NT2/D1 (cell line): Measurements from ENCODE around the gene SMIM22.
"Not testable (repeated sequence)": the region's sequence is repeated elsewhere in the genome, so short reads cannot be mapped to it uniquely, and the experiment has no call there.

Experiments used
- DNase-seq: peaks from one replicate; pipeline ENCODE4 v3.0.0-alpha.2; 2011; ENCODE audit warnings: low read depth, low spot score
- H3K27me3 ChIP-seq: 2 replicates; pipeline ENCODE4 v1.6.0; 2011; ENCODE audit warnings: mild to moderate bottlenecking; ENCODE audit not compliant: insufficient read length, insufficient read depth
- H3K36me3 ChIP-seq: 2 replicates; pipeline ENCODE4 v1.6.1; 2011; ENCODE audit warnings: mild to moderate bottlenecking, low read length, mixed read lengths; ENCODE audit not compliant: insufficient read depth, insufficient read length
- H3K4me1 ChIP-seq: 2 replicates; pipeline ENCODE4 v1.5.1; 2011; ENCODE audit not compliant: insufficient read depth, insufficient read length
- H3K4me3 ChIP-seq: 2 replicates; pipeline ENCODE4 v1.5.1; 2011; ENCODE audit warnings: low read depth; ENCODE audit not compliant: insufficient read length
- H3K9ac ChIP-seq: 2 replicates; pipeline ENCODE4 v1.6.0; 2011; ENCODE audit warnings: low read depth; ENCODE audit not compliant: insufficient read length
- H3K9me3 ChIP-seq: 2 replicates; pipeline ENCODE4 v1.5.1; 2011; ENCODE audit warnings: mild to moderate bottlenecking, low read length; ENCODE audit not compliant: insufficient read depth
- SUZ12 ChIP-seq: IDR thresholded peaks from 2 replicates; pipeline ENCODE4 v1.6.1; 2011; ENCODE audit not compliant: insufficient read length, insufficient read depth; ENCODE audit errors: extremely low read depth
- YY1 ChIP-seq: IDR thresholded peaks from 2 replicates; pipeline ENCODE4 v1.6.1; 2011; ENCODE audit not compliant: insufficient read length, insufficient read depth
- ZNF274 ChIP-seq: IDR thresholded peaks from 2 replicates; pipeline ENCODE4 v1.6.1; 2011; ENCODE audit warnings: mild to moderate bottlenecking, low read depth, low read length

SMIM22 gene

GRCh38 chr16:4783951-4784336 is 11.2 kb upstream of the SMIM22 start:
- no peak for TF ChIP-seq ZNF274
- no peak for TF ChIP-seq YY1
- TF ChIP-seq SUZ12 = no peak
- peaks cover 21% of the 10 kb centered on the region for H3K4me1 ChIP-seq

DNA sequence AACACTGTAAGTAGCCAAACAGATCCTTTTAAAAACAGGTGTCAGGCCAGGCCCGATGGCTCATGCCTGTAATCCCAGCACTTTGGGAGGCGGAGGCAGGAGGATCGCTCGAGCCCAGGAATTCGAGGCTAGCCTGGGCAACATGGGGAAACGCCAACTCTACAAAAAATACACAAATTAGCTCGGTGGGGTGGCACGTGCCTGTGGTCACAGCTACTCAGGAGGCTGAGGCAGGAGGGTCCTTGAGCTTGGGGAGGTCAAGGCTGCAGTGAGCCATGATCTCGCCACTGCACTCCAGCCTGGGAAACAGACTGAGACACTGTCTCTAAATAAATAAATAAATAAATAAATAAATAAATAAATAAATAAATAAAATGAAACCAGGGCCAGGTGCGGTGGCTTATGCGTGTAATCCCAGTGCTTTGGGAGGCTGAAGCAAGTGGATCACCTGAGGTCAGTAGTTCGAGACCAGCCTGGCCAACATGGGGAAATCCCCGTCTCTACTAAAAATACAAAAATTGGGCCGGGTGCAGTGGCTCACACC is 10.7 kb upstream of the SMIM22 start:
- DNase-seq, H3K9me3 ChIP-seq, H3K4me3 ChIP-seq, H3K36me3 ChIP-seq, H3K27me3 ChIP-seq, H3K9ac ChIP-seq: not testable (repeated sequence)
- H3K4me1 ChIP-seq = peaks cover 21% of the 10 kb centered on the region

More at GRCh38 chr16:4783951-4784336, 11.2 kb upstream of the SMIM22 start:
- H3K36me3 ChIP-seq = no peaks in the 10 kb centered on the region
- no peaks in the 10 kb centered on the region for H3K27me3 ChIP-seq
- no peak for DNase-seq
- H3K9ac ChIP-seq = no peak overlapping the region
- H3K4me3 ChIP-seq = no peak overlapping the region
- no peaks in the 10 kb centered on the region for H3K9me3 ChIP-seq

DNA sequence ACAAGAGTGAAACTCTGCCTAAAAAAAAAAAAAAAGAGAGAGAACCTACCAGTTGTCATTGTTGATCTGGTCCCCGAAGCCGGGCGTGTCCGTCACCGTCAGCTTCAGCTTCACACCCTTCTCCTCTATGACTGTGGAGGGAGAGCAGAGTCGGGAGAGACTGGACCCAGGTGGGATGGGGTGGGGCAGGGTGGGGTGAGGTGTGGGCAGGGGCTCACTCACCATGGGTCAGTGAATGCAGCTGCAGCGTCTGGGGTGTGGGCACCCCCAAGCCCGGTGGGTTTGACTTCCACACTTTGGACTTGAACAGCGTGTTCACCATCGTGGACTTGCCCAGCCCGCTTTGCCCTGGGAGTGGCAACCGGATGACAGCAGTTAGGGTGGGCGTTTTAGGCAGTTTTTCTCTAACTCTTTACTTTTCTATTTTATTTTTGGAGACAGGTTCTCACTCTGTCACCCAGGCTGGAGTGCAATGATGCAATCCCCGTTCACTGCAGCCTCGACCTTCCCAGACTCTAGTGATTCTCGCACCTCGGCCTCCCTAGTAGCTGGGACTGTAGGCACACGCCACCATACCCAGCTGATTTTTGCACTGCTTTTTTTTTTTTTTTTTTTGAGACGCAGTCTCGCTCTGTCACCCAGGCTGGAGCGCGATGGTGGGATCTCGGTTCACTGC is 9.3 kb upstream of the SMIM22 start:
- Histone ChIP-seq H3K9ac (no peak overlapping the region), H3K4me1 (peaks cover 23% of the 10 kb centered on the region)

DNA sequence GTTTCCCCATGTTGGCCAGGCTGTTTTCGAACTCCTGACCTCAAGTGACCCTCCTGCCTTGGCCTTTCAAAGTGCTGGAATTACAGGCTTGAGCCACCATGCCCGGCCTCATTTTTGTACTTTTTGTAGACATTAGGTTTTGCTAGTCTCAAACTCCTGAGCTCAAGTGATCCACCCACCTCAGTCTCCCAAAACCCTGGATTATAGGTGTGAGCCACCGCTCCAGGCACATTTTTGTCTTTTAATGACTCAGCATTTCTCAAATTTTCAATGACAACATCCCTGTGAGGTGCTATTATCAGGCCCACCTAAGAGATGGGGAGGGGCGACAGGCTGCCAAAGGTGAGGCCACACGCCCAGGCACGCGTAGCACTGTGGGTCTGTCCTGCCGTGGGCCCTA is 8.1 kb upstream of the SMIM22 start:
- no peak overlapping the region for H3K4me3 ChIP-seq
- no peaks in the 10 kb centered on the region for H3K36me3 ChIP-seq
- H3K9ac ChIP-seq = no peak overlapping the region
- no peaks in the 10 kb centered on the region for H3K27me3 ChIP-seq
- H3K4me1 ChIP-seq = peaks cover 23% of the 10 kb centered on the region
- TF ChIP-seq SUZ12 = no peak
- no peak for TF ChIP-seq YY1
- TF ChIP-seq ZNF274 = no peak
- no peak for DNase-seq
- no peaks in the 10 kb centered on the region for H3K9me3 ChIP-seq

More for the DNA sequence above, 9.3 kb upstream of the SMIM22 start:
- no peak for DNase-seq
- TF ChIP-seq SUZ12 (no peak), YY1 (no peak), ZNF274 (no peak)
- no peak overlapping the region for H3K4me3 ChIP-seq
- H3K27me3 ChIP-seq = no peaks in the 10 kb centered on the region
- no peaks in the 10 kb centered on the region for H3K9me3 ChIP-seq
- H3K36me3 ChIP-seq = no peaks in the 10 kb centered on the region

DNA sequence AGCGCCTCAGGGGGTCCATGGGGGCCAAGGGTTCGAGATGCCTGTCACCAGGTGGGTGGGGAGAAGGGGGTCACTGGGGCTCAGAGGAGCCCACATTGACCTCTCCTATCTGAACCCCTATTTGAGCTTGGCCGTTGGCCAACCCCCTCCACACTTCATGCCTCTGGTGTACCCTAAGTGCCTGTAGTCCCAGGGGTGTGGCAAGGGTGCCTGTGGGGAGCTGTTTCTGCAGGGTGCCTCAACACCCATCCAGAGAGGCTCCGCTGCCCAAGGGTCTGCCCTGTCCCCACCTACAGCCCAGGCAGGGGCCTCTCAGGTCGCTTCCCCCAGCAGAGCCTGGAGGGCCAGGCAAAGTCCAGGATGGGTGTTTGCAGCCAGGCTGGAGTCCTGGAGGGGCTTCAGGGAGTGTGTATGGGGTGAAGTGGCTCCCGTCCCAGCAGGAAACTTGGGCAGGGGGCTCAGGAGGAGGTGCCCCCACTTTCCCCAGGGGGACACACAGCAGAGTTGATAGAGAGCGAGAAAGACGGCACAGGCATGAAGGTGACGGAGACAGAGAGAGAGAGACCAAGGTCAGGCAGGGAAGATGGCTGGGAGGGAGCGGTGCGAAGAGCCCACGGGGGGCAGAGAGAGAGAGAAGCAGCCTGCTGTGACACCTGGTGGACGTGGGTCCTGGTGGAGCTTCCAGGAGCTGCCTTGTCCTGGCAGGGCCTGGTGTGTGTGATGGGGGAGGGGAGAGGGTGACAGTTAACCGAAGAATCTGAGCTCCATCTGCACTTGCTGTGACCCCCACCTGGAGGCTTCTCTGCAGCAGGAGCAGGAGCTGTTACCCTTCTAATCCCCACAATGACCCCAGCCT is 7.3 kb upstream of the SMIM22 start, which contains the start of gene SEPTIN12:
SEPTIN12 (minus strand) TSS at position 719 of the 856 bp plus-strand sequence; CDS start at position 19, 700 bp downstream.
- no peaks in the 10 kb centered on the region for H3K36me3 ChIP-seq
- H3K9me3 ChIP-seq = no peaks in the 10 kb centered on the region
- H3K27me3 ChIP-seq = no peaks in the 10 kb centered on the region
- peaks cover 23% of the 10 kb centered on the region for H3K4me1 ChIP-seq
- peak within 1 kb of the TSS; percentile 34 for H3K9ac ChIP-seq
- TF ChIP-seq SUZ12 = no peak
- no peak for TF ChIP-seq ZNF274
- no peak for TF ChIP-seq YY1
- DNase-seq = no peak
- no peak within 1 kb of the TSS for H3K4me3 ChIP-seq

GRCh38 chr16:4788489-4788889 is 6.7 kb upstream of the SMIM22 start:
- Histone ChIP-seq H3K4me3 (no peak overlapping the region), H3K36me3 (no peaks in the 10 kb centered on the region), H3K4me1 (peaks cover 23% of the 10 kb centered on the region), H3K9me3 (no peaks in the 10 kb centered on the region), H3K9ac (peak overlapping the region; percentile 34), H3K27me3 (no peaks in the 10 kb centered on the region)
- no peak for DNase-seq
- TF ChIP-seq ZNF274 (no peak), SUZ12 (no peak), YY1 (no peak)

DNA sequence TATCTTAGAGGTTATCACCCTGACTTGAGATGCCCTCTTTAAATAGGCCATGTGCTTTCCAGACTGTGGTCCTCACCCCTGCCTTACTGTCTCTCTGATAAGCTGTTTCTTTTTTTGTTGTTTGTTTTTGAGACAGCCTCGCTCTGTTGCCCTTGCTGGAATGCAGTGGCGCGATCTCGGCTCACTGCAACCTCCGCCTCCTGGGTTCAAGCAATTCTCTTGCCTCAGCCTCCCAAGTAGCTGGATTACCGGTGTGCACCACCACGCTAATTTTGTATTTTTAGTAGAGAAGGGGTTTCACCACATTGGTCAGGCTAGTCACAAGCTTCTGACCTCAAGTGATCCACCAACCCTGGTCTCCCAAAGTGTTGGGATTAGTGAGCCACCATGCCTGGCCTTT is 6.3 kb upstream of the SMIM22 start:
- DNase-seq = no peak

More for the DNA sequence above, 6.3 kb upstream of the SMIM22 start:
- no peak for TF ChIP-seq YY1
- TF ChIP-seq SUZ12 = no peak
- TF ChIP-seq ZNF274 = no peak
- H3K9me3 ChIP-seq = no peaks in the 10 kb centered on the region
- no peak overlapping the region for H3K9ac ChIP-seq
- peaks cover 21% of the 10 kb centered on the region for H3K4me1 ChIP-seq
- no peaks in the 10 kb centered on the region for H3K36me3 ChIP-seq
- H3K4me3 ChIP-seq = no peak overlapping the region
- no peaks in the 10 kb centered on the region for H3K27me3 ChIP-seq
